GM12878 (cell line): ENCODE data around the gene TM9SF2. TPM values are rescaled to one million over a fixed set of nuclear protein-coding genes. Genes with fewer than 3 reads are reported as not detected.

Experiments used
- ATAC-seq: fragments of 200-7000 bp; cut with Tn5 transposase; 3 replicates; pipeline ENCODE4 v1.9.1; 2020; ENCODE audit warnings: mild to moderate bottlenecking, moderate library complexity
- BruUV-seq: library from RNA; stranded (reverse); fragments of 400-500 nt; replicated peaks from 2 replicates; lab custom pipeline; 2021; lab: Mats Ljungman, UMichigan
- CTCF ChIA-PET: fragments of 300-600 bp; sonication (Branson Sonifier 250); formaldehyde crosslinking; extraction: SDS; loops from one replicate; lab custom pipeline; 2021; ENCODE audit warnings: inconsistent platforms; lab: Yijun Ruan, JAX
- POLR2A ChIA-PET: fragments of 350-600 bp; formaldehyde crosslinking; extraction: SDS; loops from one replicate; lab custom pipeline; 2021; ENCODE audit warnings: inconsistent platforms; lab: Charles Lee
- RAD21 ChIA-PET: fragments of 300-600 bp; sonication (Branson Sonifier 250); formaldehyde crosslinking; loops from one replicate; lab custom pipeline; 2023; ENCODE audit warnings: antibody characterized with exemption; ENCODE audit not compliant: unreplicated experiment; lab: Charles Lee
- SMC1A ChIA-PET: fragments of 300-600 bp; sonication (Branson Sonifier 250); formaldehyde crosslinking; loops from one replicate; lab custom pipeline; 2023; ENCODE audit not compliant: unreplicated experiment, uncharacterized antibody; lab: Charles Lee
- DNase-seq: peaks from one replicate; pipeline ENCODE4 v3.0.0-alpha.2; 2011; ENCODE audit warnings: low read depth, low spot score
- FAIRE-seq: peaks from 3 replicates; lab custom pipeline; 2011; peaks lifted over from hg19 to GRCh38; lab: Jason Lieb, UNC
- H2AFZ ChIP-seq: 2 replicates; pipeline ENCODE4 v1.6.0; 2011; ENCODE audit warnings: low read depth, low read length, control low read depth; ENCODE audit not compliant: control insufficient read depth
- H3K27ac ChIP-seq: 2 replicates; pipeline ENCODE4 v1.5.1; 2011; ENCODE audit warnings: control low read depth; ENCODE audit not compliant: control insufficient read depth, insufficient read depth
- H3K27me3 ChIP-seq, 2 experiments: replicated peaks in 1 of 2; 2 replicates each; pipeline versions ENCODE4 v1.6.0 to v1.6.1; 2011; ENCODE audit warnings: low read length in 1 of 2; ENCODE audit not compliant: control insufficient read depth in 2 of 2, insufficient read depth in 2 of 2
- H3K36me3 ChIP-seq, 2 experiments: 2 replicates each; pipeline ENCODE4 v1.5.1; 2011; ENCODE audit warnings: low read length in 1 of 2; ENCODE audit not compliant: control insufficient read depth in 2 of 2, insufficient read depth in 2 of 2
- H3K4me1 ChIP-seq: 2 replicates; pipeline ENCODE4 v1.6.1; 2011; ENCODE audit warnings: mild to moderate bottlenecking, low read length, moderate library complexity, mixed read lengths; ENCODE audit not compliant: control insufficient read depth, insufficient read depth
- H3K4me2 ChIP-seq: 2 replicates; pipeline ENCODE4 v1.6.0; 2011; ENCODE audit warnings: control low read depth; ENCODE audit not compliant: control insufficient read depth, insufficient read depth
- H3K4me3 ChIP-seq: fragments of 200-600 bp; sonication (generic); 2 replicates; pipeline ENCODE4 v1.5.1; 2016
- H3K79me2 ChIP-seq: 2 replicates; pipeline ENCODE4 v1.6.0; 2011; ENCODE audit warnings: low read length; ENCODE audit not compliant: control insufficient read depth, insufficient read depth
- H3K9ac ChIP-seq: 2 replicates; pipeline ENCODE4 v1.8.0; 2011; ENCODE audit warnings: low read length, control low read depth, mixed read lengths; ENCODE audit not compliant: control insufficient read depth, insufficient read depth
- H3K9me3 ChIP-seq: replicated peaks from 3 replicates; pipeline ENCODE4 v1.5.1; 2011; ENCODE audit warnings: mild to moderate bottlenecking, low read length; ENCODE audit not compliant: control insufficient read depth, insufficient read depth
- H4K20me1 ChIP-seq: 2 replicates; pipeline ENCODE4 v1.6.0; 2011; ENCODE audit not compliant: control insufficient read depth, insufficient read depth
- BRCA1 ChIP-seq: IDR thresholded peaks from 2 replicates; pipeline ENCODE4 v1.6.1; 2011; ENCODE audit warnings: low read depth, low read length, improper control_type of control experiment
- CEBPZ ChIP-seq: fragments of 150-350 bp; IDR thresholded peaks from 2 replicates; pipeline ENCODE4 v1.6.1; 2016; ENCODE audit warnings: low read depth, low read length
- CHD2 ChIP-seq: IDR thresholded peaks from 2 replicates; pipeline ENCODE4 v1.6.1; 2011; ENCODE audit warnings: low read depth, low read length, improper control_type of control experiment, borderline replicate concordance
- CREB1 ChIP-seq: IDR thresholded peaks from 2 replicates; pipeline ENCODE4 v1.6.1; 2012; ENCODE audit warnings: low read depth, mild to moderate bottlenecking, inconsistent platforms
- FOS ChIP-seq: IDR thresholded peaks from 3 replicates; pipeline ENCODE4 v1.6.1; 2011; ENCODE audit warnings: borderline replicate concordance; ENCODE audit not compliant: insufficient read length; ENCODE audit errors: extremely low read depth
- GATAD2B ChIP-seq: fragments of 450-650 bp; conservative IDR thresholded peaks from 2 replicates; pipeline ENCODE4 v1.6.1; 2017; ENCODE audit warnings: low read depth, mild to moderate bottlenecking, moderate library complexity
- IRF3 ChIP-seq: fragments of 450-650 bp; IDR thresholded peaks from 2 replicates; pipeline ENCODE4 v1.6.1; 2014; ENCODE audit warnings: mild to moderate bottlenecking
- KAT2A ChIP-seq: conservative IDR thresholded peaks from 2 replicates; pipeline ENCODE4 v1.6.1; 2011; ENCODE audit warnings: low read depth, low read length; ENCODE audit not compliant: control insufficient read depth
- MAX ChIP-seq: IDR thresholded peaks from 2 replicates; pipeline ENCODE4 v1.6.1; 2012; ENCODE audit warnings: low read depth, low read length, improper control_type of control experiment
- NFYA ChIP-seq: IDR thresholded peaks from 2 replicates; pipeline ENCODE4 v1.6.1; 2011; ENCODE audit warnings: low read depth, mild to moderate bottlenecking, low read length, improper control_type of control experiment, borderline replicate concordance
- NRF1 ChIP-seq: conservative IDR thresholded peaks from 2 replicates; pipeline ENCODE4 v1.6.1; 2011; ENCODE audit warnings: mild to moderate bottlenecking, low read depth, low read length, improper control_type of control experiment
- PBX3 ChIP-seq: IDR thresholded peaks from 2 replicates; pipeline ENCODE4 v1.6.1; 2011; ENCODE audit warnings: mild to moderate bottlenecking, low read depth, low read length, moderate library complexity; ENCODE audit not compliant: insufficient replicate concordance
- SKIL ChIP-seq: fragments of 450-650 bp; IDR thresholded peaks from 2 replicates; pipeline ENCODE4 v1.6.1; 2017; ENCODE audit warnings: mild to moderate bottlenecking, low read depth, inconsistent platforms; ENCODE audit not compliant: poor library complexity, severe bottlenecking
- SMARCA5 ChIP-seq: fragments of 450-650 bp; IDR thresholded peaks from 2 replicates; pipeline ENCODE4 v1.6.1; 2017; ENCODE audit warnings: mild to moderate bottlenecking
- TCF3 ChIP-seq: IDR thresholded peaks from 2 replicates; pipeline ENCODE4 v1.6.1; 2012; ENCODE audit warnings: low read depth, mild to moderate bottlenecking, low read length, borderline replicate concordance; ENCODE audit not compliant: insufficient read depth
- YBX1 ChIP-seq: fragments of 450-650 bp; IDR thresholded peaks from 2 replicates; pipeline ENCODE4 v1.6.1; 2016; ENCODE audit warnings: antibody characterized with exemption
- ZSCAN29 ChIP-seq: fragments of 450-650 bp; IDR thresholded peaks from 2 replicates; pipeline ENCODE4 v1.6.1; 2017; ENCODE audit warnings: mild to moderate bottlenecking, moderate library complexity
- WGBS: methylation state at CpG from one replicate; pipeline ENCODE4 v1.1.6; 2016; ENCODE audit warnings: low lambda C conversion rate; ENCODE audit not compliant: insufficient replicate concordance, insufficient coverage; ENCODE audit errors: missing lambda C conversion rate; 5-methylcytosine and 5-hydroxymethylcytosine counted together
- in situ Hi-C: fragments of 300-500 bp; cut with MboI; formaldehyde crosslinking; loops from 9 replicates; pipeline ENCODE4 v1.14.3; 2018; ENCODE audit warnings: mixed read lengths
- intact Hi-C: fragments of 100-400 bp; cut with micrococcal nuclease; formaldehyde crosslinking; loops from one replicate; pipeline ENCODE4 v1.14.2; 2022; ENCODE audit not compliant: unreplicated experiment
- polyA plus RNA-seq, 11 experiments: library from polyadenylated mRNA; depleted of rRNA in 4 of 11; unstranded in 6 of 11; stranded (reverse) in 5 of 11; fragments of >200 nt; fragmentation: Nextera tagmentation in 4 of 11; fragmentation: Illumina TruSeq in 1 of 11; extraction: Ambion mirVana in 4 of 11; extraction: Trizol in 1 of 11; gene quantifications; 1 replicate in 1 of 11; 2 replicates in 10 of 11; pipeline versions ENCODE4 v1.2.1 to v1.2.3, GENCODE V29; 2011 to 2016; ENCODE audit warnings: inconsistent platforms in 2 of 11, missing spikeins in 2 of 11, low read depth in 1 of 11
- total RNA-seq, 4 experiments: library from RNA; depleted of rRNA in 3 of 4; stranded (reverse); fragments of >200 nt in 3 of 4; fragmentation: Illumina TruSeq in 1 of 4; extraction: Trizol in 1 of 4; gene quantifications; 2 replicates each; pipeline versions ENCODE4 v1.2.1 to v1.2.3, GENCODE V29; 2013 to 2021

Gene TM9SF2
- total and polyA plus RNA-seq, 10 of the 15 experiments (the other 5 are each of a cell fraction or from before 2014, with no cell fraction given) = 34.6 to 128 (median 79.2) TPM

GRCh38 chr13:99589575-99589974 lies 88.3 kb downstream of the TM9SF2 start:
- H3K27ac ChIP-seq = no peak overlapping the region
- H3K9me3 ChIP-seq = no peaks in the 10 kb centered on the region
- ChIA-PET SMC1A (no interaction called here), RAD21 (no interaction called here), POLR2A (no interaction called here), CTCF (no interaction called here)
- H3K4me1 ChIP-seq = no peaks in the 10 kb centered on the region
- TF ChIP-seq CEBPZ (no peak), NRF1 (no peak), CHD2 (no peak), KAT2A (no peak), NFYA (no peak), IRF3 (no peak), TCF3 (no peak), SMARCA5 (no peak), GATAD2B (no peak), CREB1 (no peak), YBX1 (no peak), BRCA1 (no peak), PBX3 (no peak), SKIL (no peak), FOS (no peak), MAX (no peak), ZSCAN29 (no peak)
- H2AFZ ChIP-seq = no peak overlapping the region
- no peak for DNase-seq
- H4K20me1 ChIP-seq = no peaks in the 10 kb centered on the region
- no peaks in the 10 kb centered on the region for H3K79me2 ChIP-seq
- H3K9ac ChIP-seq = no peak overlapping the region
- H3K27me3 ChIP-seq = no peaks in the 10 kb centered on the region
- 60% methylated on average over 6 of the region's 6 CpGs for WGBS
- H3K4me2 ChIP-seq = no peak overlapping the region
- intact Hi-C loops (no loop called here), in situ Hi-C loops (no loop called here)
- no peak overlapping the region for H3K4me3 ChIP-seq
- FAIRE-seq = no peak
- no peak for ATAC-seq
- no TSS peak for BruUV-seq
- H3K36me3 ChIP-seq = no peaks in the 10 kb centered on the region
